Heart left ventricle (tissue), 13 donors: ENCODE measurements around the gene MAPK8.

Experiments
- POLR2A ChIP-seq, 2 donors: fragments of 450-650 bp; IDR thresholded peaks; one replicate each; pipeline ENCODE4 v1.6.1; 2017; ENCODE audit warnings: antibody characterized with exemption in 2 of 2, mild to moderate bottlenecking in 2 of 2, moderate library complexity in 2 of 2
- TF ChIP-seq, protein P1 (sequence below), 12 donors: fragments of 200-600 bp; sonication (generic) in 4 of 12; IDR thresholded peaks; one replicate each; pipeline versions ENCODE4 v1.5.0 to v1.8.0; 2018 to 2022; ENCODE audit warnings: antibody characterized with exemption in 12 of 12, mild to moderate bottlenecking in 5 of 12
- donor health status: ischemic (EF 13 %, LVEDD 7.1; RV severe dilation, severe dysfunction).
- donor health status: DM: no; HTN: yes; CAD: no.
- donor health status: DM: no; HTN: no; CAD: no.
- donor health status: ischemic (EF 25% LVEDD 6.9; RV normal size, moderate dysfunction).
- donor health status: ischemic (EF 25% LVEDD 5.7; RV mildly dilated, moderate dysfunction).
- donor health status: ischemic (EF 35%, LVEDD 5.7; RV mildly dilated, moderate dysfunction).
- donor health status: nonischemic (EF 11% LVEDD 7.7; RV severe dilation, severe dysfunction).
- donor health status: DM: yes; HTN: yes; CAD: no.
- donor health status: PGD.
- donor health status: ischemic (EF 29% LVEDD 5.4; RV normal size, mild dysfunction).
- donor health status: nonischemic (EF 23%, LVEDD 6.1; RV moderate dilation, normal function).

GRCh38 chr10:48399551-48399950 is 93.1 kb downstream of the MAPK8 start:
- TF ChIP-seq, protein P1, sequence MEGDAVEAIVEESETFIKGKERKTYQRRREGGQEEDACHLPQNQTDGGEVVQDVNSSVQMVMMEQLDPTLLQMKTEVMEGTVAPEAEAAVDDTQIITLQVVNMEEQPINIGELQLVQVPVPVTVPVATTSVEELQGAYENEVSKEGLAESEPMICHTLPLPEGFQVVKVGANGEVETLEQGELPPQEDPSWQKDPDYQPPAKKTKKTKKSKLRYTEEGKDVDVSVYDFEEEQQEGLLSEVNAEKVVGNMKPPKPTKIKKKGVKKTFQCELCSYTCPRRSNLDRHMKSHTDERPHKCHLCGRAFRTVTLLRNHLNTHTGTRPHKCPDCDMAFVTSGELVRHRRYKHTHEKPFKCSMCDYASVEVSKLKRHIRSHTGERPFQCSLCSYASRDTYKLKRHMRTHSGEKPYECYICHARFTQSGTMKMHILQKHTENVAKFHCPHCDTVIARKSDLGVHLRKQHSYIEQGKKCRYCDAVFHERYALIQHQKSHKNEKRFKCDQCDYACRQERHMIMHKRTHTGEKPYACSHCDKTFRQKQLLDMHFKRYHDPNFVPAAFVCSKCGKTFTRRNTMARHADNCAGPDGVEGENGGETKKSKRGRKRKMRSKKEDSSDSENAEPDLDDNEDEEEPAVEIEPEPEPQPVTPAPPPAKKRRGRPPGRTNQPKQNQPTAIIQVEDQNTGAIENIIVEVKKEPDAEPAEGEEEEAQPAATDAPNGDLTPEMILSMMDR (IDR thresholded peaks at IDR 0.05) = no peak
- no peak for TF ChIP-seq POLR2A (IDR thresholded peaks at IDR 0.05)
